ENCODE measurements around the gene PRDX3.

DNA sequence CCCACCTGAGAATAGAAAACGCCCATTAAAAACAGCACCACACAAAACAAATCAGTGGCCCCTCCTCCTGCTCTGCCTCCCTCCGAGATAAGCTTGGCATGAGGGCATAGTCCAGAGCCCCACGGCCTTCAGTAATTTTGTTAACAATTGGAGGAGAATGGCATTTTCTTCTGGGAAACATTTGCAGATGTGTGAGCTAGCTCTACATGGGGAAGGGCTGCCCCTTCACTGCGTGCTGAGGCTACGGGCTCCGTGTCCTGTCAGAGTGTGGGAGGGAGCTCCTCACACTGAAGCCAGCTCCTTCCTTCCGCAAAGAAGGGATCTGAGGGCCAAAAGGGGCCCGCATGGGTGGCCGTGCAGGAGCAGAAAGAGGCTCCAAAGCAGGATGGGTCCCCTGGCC, 43.9 kb upstream of the PRDX3 start:
- TF ChIP-seq CTCF (IDR thresholded peaks at IDR 0.05) (no peak), POLR2A (IDR thresholded peaks at IDR 0.05) (no peak)

Measured in testis (tissue), 2 donors.